ENCODE measurements around the gene IFIT1. TPM values are rescaled to one million over a fixed set of nuclear protein-coding genes. Genes with fewer than 3 reads are reported as not detected.

Gene IFIT1
- total and polyA plus RNA-seq, 9 of the 15 experiments (the other 6 are each of a cell fraction or from before 2014, with no cell fraction given), result 0.03 to 0.40 (median 0.18) TPM

- TF ChIP-seq MGA (IDR thresholded peaks at IDR 0.05) (no peak), ZNF668 (CRISPR knock-in tag; IDR thresholded peaks at IDR 0.05) (no peak), VEZF1 (CRISPR knock-in tag; IDR thresholded peaks at IDR 0.05) (no peak), ZNF584 (CRISPR knock-in tag; IDR thresholded peaks at IDR 0.05; ENCODE audit: low read depth) (no peak), SMARCB1 (IDR thresholded peaks at IDR 0.05; ENCODE audit: insufficient read length, low read depth) (no peak), ZNF354B (CRISPR knock-in tag; IDR thresholded peaks at IDR 0.05) (no peak), FOXK1 (CRISPR knock-in tag; IDR thresholded peaks at IDR 0.05; ENCODE audit: borderline replicate concordance) (no peak), HLTF (IDR thresholded peaks at IDR 0.05) (no peak), PCBP1 (IDR thresholded peaks at IDR 0.05; ENCODE audit: low read depth, low read length, poor library complexity, severe bottlenecking) (no peak), HMBOX1 (IDR thresholded peaks at IDR 0.05) (peak; percentile 92), ZNF197 (CRISPR knock-in tag; IDR thresholded peaks at IDR 0.05; ENCODE audit: low read depth) (no peak)
- TF ChIP-seq, protein P1, sequence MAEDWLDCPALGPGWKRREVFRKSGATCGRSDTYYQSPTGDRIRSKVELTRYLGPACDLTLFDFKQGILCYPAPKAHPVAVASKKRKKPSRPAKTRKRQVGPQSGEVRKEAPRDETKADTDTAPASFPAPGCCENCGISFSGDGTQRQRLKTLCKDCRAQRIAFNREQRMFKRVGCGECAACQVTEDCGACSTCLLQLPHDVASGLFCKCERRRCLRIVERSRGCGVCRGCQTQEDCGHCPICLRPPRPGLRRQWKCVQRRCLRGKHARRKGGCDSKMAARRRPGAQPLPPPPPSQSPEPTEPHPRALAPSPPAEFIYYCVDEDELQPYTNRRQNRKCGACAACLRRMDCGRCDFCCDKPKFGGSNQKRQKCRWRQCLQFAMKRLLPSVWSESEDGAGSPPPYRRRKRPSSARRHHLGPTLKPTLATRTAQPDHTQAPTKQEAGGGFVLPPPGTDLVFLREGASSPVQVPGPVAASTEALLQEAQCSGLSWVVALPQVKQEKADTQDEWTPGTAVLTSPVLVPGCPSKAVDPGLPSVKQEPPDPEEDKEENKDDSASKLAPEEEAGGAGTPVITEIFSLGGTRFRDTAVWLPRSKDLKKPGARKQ (CRISPR knock-in tag; IDR thresholded peaks at IDR 0.05), result no peak
Observed at GRCh38 chr10:89352802-89353201, 39.6 kb upstream of the IFIT1 start (continued).
